ENCODE measurements around the gene PTF1A.

Gene PTF1A

DNA sequence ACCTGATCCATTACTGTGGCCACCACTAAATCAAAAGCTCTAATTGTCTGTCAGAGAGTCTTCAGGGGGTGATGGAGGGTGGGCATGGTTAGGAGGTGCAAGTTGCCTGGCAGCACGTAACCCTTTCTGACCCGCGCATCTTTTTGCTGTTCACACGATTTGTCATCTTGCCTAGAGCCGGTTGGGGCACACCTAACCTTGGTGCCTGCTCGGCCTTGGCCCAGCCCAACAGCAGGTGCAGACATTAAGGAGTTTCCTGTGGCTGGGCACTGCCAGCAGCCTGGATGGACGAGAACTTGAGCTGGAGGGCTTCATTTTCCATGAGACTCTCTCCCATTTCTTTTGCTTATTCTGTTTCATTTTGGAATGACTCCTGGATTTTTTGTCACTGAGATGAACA is 41.0 kb upstream of the PTF1A start:
- no peak overlapping the region for H3K4me3 ChIP-seq (ENCODE audit: low read depth, low read length)
- TF ChIP-seq, protein P1, sequence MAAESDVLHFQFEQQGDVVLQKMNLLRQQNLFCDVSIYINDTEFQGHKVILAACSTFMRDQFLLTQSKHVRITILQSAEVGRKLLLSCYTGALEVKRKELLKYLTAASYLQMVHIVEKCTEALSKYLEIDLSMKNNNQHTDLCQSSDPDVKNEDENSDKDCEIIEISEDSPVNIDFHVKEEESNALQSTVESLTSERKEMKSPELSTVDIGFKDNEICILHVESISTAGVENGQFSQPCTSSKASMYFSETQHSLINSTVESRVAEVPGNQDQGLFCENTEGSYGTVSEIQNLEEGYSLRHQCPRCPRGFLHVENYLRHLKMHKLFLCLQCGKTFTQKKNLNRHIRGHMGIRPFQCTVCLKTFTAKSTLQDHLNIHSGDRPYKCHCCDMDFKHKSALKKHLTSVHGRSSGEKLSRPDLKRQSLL (tag by site-specific recombination; IDR thresholded peaks at IDR 0.05), result no peak
- TF ChIP-seq, protein P2, sequence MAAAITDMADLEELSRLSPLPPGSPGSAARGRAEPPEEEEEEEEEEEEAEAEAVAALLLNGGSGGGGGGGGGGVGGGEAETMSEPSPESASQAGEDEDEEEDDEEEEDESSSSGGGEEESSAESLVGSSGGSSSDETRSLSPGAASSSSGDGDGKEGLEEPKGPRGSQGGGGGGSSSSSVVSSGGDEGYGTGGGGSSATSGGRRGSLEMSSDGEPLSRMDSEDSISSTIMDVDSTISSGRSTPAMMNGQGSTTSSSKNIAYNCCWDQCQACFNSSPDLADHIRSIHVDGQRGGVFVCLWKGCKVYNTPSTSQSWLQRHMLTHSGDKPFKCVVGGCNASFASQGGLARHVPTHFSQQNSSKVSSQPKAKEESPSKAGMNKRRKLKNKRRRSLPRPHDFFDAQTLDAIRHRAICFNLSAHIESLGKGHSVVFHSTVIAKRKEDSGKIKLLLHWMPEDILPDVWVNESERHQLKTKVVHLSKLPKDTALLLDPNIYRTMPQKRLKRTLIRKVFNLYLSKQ (tag by site-specific recombination; IDR thresholded peaks at IDR 0.05; ENCODE audit: borderline replicate concordance), result no peak
- TF ChIP-seq, protein P3, sequence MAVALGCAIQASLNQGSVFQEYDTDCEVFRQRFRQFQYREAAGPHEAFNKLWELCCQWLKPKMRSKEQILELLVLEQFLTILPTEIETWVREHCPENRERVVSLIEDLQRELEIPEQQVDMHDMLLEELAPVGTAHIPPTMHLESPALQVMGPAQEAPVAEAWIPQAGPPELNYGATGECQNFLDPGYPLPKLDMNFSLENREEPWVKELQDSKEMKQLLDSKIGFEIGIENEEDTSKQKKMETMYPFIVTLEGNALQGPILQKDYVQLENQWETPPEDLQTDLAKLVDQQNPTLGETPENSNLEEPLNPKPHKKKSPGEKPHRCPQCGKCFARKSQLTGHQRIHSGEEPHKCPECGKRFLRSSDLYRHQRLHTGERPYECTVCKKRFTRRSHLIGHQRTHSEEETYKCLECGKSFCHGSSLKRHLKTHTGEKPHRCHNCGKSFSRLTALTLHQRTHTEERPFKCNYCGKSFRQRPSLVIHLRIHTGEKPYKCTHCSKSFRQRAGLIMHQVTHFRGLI (tag by site-specific recombination; IDR thresholded peaks at IDR 0.05), result peak; percentile 80
- no peak for TF ChIP-seq ZNF354C (tag by site-specific recombination; IDR thresholded peaks at IDR 0.05; ENCODE audit: borderline replicate concordance, low read depth)
- TF ChIP-seq, protein P4, sequence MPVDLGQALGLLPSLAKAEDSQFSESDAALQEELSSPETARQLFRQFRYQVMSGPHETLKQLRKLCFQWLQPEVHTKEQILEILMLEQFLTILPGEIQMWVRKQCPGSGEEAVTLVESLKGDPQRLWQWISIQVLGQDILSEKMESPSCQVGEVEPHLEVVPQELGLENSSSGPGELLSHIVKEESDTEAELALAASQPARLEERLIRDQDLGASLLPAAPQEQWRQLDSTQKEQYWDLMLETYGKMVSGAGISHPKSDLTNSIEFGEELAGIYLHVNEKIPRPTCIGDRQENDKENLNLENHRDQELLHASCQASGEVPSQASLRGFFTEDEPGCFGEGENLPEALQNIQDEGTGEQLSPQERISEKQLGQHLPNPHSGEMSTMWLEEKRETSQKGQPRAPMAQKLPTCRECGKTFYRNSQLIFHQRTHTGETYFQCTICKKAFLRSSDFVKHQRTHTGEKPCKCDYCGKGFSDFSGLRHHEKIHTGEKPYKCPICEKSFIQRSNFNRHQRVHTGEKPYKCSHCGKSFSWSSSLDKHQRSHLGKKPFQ (tag by site-specific recombination; IDR thresholded peaks at IDR 0.05), result no peak
- TF ChIP-seq, protein P5, sequence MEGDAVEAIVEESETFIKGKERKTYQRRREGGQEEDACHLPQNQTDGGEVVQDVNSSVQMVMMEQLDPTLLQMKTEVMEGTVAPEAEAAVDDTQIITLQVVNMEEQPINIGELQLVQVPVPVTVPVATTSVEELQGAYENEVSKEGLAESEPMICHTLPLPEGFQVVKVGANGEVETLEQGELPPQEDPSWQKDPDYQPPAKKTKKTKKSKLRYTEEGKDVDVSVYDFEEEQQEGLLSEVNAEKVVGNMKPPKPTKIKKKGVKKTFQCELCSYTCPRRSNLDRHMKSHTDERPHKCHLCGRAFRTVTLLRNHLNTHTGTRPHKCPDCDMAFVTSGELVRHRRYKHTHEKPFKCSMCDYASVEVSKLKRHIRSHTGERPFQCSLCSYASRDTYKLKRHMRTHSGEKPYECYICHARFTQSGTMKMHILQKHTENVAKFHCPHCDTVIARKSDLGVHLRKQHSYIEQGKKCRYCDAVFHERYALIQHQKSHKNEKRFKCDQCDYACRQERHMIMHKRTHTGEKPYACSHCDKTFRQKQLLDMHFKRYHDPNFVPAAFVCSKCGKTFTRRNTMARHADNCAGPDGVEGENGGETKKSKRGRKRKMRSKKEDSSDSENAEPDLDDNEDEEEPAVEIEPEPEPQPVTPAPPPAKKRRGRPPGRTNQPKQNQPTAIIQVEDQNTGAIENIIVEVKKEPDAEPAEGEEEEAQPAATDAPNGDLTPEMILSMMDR (tag by site-specific recombination; IDR thresholded peaks at IDR 0.05), result no peak
- H3K36me3 ChIP-seq (ENCODE audit: control insufficient read depth in 2 of 2, insufficient read depth in 1 of 2, low read length in 2 of 2), result no peaks in the 10 kb centered on the region
- no peaks in the 10 kb centered on the region for H3K9me3 ChIP-seq (ENCODE audit: control insufficient read depth, insufficient read depth, low read depth, low read length)
- no peak overlapping the region for H3K27ac ChIP-seq (ENCODE audit: extremely low read depth, low read depth, low read length)
- no peaks in the 10 kb centered on the region for H3K4me1 ChIP-seq (ENCODE audit: control insufficient read depth, insufficient read depth, low read length)
- ChIA-PET POLR2A (no interaction called here), CTCF (interaction anchor here (1.1 kb wide), 1 partner anchor 9 kb away, joined by 4 read pairs; no protein-coding TSS in a partner anchor)

DNA sequence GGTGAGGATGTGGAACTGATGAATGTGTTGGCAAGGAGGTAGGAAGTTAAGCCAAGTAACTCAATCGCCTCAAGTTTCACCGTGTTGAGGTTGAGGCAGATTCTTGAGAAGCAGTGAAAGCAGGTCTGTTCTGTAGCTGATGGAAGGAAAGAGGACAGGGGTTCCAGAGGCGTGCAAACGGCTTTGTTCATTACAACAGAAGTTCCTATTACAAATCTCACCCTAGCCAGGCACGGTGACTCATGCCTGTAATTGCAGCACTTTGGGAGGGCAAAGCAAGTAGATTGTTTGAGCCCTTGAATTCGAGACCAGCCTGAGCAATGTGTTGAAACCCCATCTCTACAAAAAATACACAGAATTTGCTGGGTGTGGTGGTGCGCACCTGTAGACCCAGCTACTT is 36.9 kb upstream of the PTF1A start:
- no peaks in the 10 kb centered on the region for H3K36me3 ChIP-seq (ENCODE audit: control insufficient read depth in 2 of 2, insufficient read depth in 1 of 2, low read length in 2 of 2)
- H3K4me1 ChIP-seq (ENCODE audit: control insufficient read depth, insufficient read depth, low read length), result no peaks in the 10 kb centered on the region
- H3K4me3 ChIP-seq (ENCODE audit: low read depth, low read length), result no peak overlapping the region
- CTCF ChIA-PET, result interaction anchor here (0.6 to 4.7 kb wide), 3 partner anchors 138 to 1040 kb away, joined by 3 to 96 read pairs (median 3); no protein-coding TSS in a partner anchor
- POLR2A ChIA-PET, result no interaction called here
- H3K9me3 ChIP-seq (ENCODE audit: control insufficient read depth, insufficient read depth, low read depth, low read length), result no peaks in the 10 kb centered on the region
- H3K27ac ChIP-seq (ENCODE audit: extremely low read depth, low read depth, low read length), result no peak overlapping the region
- TF ChIP-seq, protein P6, sequence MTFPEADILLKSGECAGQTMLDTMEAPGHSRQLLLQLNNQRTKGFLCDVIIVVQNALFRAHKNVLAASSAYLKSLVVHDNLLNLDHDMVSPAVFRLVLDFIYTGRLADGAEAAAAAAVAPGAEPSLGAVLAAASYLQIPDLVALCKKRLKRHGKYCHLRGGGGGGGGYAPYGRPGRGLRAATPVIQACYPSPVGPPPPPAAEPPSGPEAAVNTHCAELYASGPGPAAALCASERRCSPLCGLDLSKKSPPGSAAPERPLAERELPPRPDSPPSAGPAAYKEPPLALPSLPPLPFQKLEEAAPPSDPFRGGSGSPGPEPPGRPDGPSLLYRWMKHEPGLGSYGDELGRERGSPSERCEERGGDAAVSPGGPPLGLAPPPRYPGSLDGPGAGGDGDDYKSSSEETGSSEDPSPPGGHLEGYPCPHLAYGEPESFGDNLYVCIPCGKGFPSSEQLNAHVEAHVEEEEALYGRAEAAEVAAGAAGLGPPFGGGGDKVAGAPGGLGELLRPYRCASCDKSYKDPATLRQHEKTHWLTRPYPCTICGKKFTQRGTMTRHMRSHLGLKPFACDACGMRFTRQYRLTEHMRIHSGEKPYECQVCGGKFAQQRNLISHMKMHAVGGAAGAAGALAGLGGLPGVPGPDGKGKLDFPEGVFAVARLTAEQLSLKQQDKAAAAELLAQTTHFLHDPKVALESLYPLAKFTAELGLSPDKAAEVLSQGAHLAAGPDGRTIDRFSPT (tag by site-specific recombination; IDR thresholded peaks at IDR 0.05), result no peak
- TF ChIP-seq ZNF184 (tag by site-specific recombination; IDR thresholded peaks at IDR 0.05), result no peak
- TF ChIP-seq, protein P5 (tag by site-specific recombination; IDR thresholded peaks at IDR 0.05), result no peak
- TF ChIP-seq ZBTB48 (tag by site-specific recombination; IDR thresholded peaks at IDR 0.05), result peak; percentile 48; the same call in 1 of the 2 replicates
- TF ChIP-seq, protein P7, sequence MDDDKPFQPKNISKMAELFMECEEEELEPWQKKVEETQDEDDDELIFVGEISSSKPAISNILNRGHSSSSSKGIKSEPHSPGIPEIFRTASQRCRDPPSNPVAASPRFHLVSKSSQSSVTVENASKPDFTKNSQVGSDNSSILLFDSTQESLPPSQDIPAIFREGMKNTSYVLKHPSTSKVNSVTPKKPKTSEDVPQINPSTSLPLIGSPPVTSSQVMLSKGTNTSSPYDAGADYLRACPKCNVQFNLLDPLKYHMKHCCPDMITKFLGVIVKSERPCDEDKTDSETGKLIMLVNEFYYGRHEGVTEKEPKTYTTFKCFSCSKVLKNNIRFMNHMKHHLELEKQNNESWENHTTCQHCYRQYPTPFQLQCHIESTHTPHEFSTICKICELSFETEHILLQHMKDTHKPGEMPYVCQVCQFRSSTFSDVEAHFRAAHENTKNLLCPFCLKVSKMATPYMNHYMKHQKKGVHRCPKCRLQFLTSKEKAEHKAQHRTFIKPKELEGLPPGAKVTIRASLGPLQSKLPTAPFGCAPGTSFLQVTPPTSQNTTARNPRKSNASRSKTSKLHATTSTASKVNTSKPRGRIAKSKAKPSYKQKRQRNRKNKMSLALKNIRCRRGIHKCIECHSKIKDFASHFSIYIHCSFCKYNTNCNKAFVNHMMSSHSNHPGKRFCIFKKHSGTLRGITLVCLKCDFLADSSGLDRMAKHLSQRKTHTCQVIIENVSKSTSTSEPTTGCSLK (tag by site-specific recombination; IDR thresholded peaks at IDR 0.05), result no peak
- TF ChIP-seq ZNF660 (tag by site-specific recombination; IDR thresholded peaks at IDR 0.05), result peak; percentile 46; the same call in 1 of the 2 replicates
- no peak for TF ChIP-seq REPIN1 (tag by site-specific recombination; IDR thresholded peaks at IDR 0.05; ENCODE audit: low read depth)
- no peak for TF ChIP-seq ZNF473 (tag by site-specific recombination; IDR thresholded peaks at IDR 0.05)
- TF ChIP-seq, protein P8, sequence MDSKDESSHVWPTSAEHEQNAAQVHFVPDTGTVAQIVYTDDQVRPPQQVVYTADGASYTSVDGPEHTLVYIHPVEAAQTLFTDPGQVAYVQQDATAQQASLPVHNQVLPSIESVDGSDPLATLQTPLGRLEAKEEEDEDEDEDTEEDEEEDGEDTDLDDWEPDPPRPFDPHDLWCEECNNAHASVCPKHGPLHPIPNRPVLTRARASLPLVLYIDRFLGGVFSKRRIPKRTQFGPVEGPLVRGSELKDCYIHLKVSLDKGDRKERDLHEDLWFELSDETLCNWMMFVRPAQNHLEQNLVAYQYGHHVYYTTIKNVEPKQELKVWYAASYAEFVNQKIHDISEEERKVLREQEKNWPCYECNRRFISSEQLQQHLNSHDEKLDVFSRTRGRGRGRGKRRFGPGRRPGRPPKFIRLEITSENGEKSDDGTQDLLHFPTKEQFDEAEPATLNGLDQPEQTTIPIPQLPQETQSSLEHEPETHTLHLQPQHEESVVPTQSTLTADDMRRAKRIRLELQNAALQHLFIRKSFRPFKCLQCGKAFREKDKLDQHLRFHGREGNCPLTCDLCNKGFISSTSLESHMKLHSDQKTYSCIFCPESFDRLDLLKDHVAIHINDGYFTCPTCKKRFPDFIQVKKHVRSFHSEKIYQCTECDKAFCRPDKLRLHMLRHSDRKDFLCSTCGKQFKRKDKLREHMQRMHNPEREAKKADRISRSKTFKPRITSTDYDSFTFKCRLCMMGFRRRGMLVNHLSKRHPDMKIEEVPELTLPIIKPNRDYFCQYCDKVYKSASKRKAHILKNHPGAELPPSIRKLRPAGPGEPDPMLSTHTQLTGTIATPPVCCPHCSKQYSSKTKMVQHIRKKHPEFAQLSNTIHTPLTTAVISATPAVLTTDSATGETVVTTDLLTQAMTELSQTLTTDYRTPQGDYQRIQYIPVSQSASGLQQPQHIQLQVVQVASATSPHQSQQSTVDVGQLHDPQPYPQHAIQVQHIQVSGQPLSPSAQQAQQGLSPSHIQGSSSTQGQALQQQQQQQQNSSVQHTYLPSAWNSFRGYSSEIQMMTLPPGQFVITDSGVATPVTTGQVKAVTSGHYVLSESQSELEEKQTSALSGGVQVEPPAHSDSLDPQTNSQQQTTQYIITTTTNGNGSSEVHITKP (tag by site-specific recombination; IDR thresholded peaks at IDR 0.05), result no peak

Measured in HEK293 (cell line).